ENCODE results near the gene FLRT1. TPM values are rescaled to one million over a fixed set of nuclear protein-coding genes. Genes with fewer than 3 reads are reported as not detected.
"Not testable (repeated sequence)": the region's sequence is repeated elsewhere in the genome, so short reads cannot be mapped to it uniquely, and the experiment has no call there.

FLRT1 gene
- total and polyA plus RNA-seq, 2 experiments from 2014 or later, result 0.76 to 1.1 TPM

DNA sequence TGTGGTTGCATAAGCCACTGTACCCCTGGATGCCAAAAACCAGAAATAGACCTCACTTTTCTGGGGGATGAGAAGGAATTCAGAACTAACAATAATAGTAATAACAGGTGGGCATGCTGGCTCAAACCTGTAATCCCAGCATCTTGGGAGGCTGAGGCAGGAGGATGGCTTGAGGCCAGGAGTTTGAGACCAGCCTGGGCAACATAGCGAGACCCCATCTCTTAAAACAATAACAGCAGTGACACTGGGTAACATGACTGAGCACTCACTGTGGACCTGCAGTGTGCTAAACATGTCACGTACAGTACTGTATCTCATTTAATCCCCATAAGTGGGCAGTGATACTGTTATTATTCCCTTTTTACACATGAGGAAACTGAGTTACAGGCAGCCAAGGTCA is 10.0 kb downstream of the FLRT1 start:
- Histone ChIP-seq H3K9me2 (ENCODE audit: insufficient read depth) (no peaks in the 10 kb centered on the region), H3K4me3 (no peak overlapping the region), H3K79me2 (replicated peaks; ENCODE audit: insufficient read depth) (no peaks in the 10 kb centered on the region), H3K27ac (ENCODE audit: low read depth) (no peak overlapping the region), H3K36me3 (ENCODE audit: insufficient read depth) (no peaks in the 10 kb centered on the region), H3K4me2 (no peak overlapping the region), H3F3A (replicated peaks; ENCODE audit: low read depth) (no peaks in the 10 kb centered on the region), H2AFZ (no peak overlapping the region), H3K4me1 (ENCODE audit: insufficient read depth) (peaks cover 5% of the 10 kb centered on the region; the same call in 1 of the 2 replicates), H4K20me1 (replicated peaks; ENCODE audit: insufficient read depth) (peaks cover 8% of the 10 kb centered on the region; the same call in 1 of the 2 replicates), H3K27me3 (ENCODE audit: insufficient read depth) (peaks cover 95% of the 10 kb centered on the region)
- peaks cover 48% of the 10 kb centered on the region for H3K27me3 Mint-ChIP-seq (ENCODE audit: insufficient read depth, low read depth, poor library complexity)
- H3K4me1 Mint-ChIP-seq, result peaks cover 9% of the 10 kb centered on the region
- no peak overlapping the region for H3K27ac Mint-ChIP-seq
- TF ChIP-seq, protein P1, sequence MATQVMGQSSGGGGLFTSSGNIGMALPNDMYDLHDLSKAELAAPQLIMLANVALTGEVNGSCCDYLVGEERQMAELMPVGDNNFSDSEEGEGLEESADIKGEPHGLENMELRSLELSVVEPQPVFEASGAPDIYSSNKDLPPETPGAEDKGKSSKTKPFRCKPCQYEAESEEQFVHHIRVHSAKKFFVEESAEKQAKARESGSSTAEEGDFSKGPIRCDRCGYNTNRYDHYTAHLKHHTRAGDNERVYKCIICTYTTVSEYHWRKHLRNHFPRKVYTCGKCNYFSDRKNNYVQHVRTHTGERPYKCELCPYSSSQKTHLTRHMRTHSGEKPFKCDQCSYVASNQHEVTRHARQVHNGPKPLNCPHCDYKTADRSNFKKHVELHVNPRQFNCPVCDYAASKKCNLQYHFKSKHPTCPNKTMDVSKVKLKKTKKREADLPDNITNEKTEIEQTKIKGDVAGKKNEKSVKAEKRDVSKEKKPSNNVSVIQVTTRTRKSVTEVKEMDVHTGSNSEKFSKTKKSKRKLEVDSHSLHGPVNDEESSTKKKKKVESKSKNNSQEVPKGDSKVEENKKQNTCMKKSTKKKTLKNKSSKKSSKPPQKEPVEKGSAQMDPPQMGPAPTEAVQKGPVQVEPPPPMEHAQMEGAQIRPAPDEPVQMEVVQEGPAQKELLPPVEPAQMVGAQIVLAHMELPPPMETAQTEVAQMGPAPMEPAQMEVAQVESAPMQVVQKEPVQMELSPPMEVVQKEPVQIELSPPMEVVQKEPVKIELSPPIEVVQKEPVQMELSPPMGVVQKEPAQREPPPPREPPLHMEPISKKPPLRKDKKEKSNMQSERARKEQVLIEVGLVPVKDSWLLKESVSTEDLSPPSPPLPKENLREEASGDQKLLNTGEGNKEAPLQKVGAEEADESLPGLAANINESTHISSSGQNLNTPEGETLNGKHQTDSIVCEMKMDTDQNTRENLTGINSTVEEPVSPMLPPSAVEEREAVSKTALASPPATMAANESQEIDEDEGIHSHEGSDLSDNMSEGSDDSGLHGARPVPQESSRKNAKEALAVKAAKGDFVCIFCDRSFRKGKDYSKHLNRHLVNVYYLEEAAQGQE (IDR thresholded peaks at IDR 0.05; ENCODE audit: unreplicated experiment), result no peak
- TF ChIP-seq ZNF114 (CRISPR knock-in tag; IDR thresholded peaks at IDR 0.05) (no peak), JUNB (IDR thresholded peaks at IDR 0.05; ENCODE audit: unreplicated experiment) (no peak), EZH2phosphoT487 (IDR thresholded peaks at IDR 0.05; ENCODE audit: unreplicated experiment) (no peak), ZNF331 (CRISPR knock-in tag; IDR thresholded peaks at IDR 0.05; ENCODE audit: low read depth) (no peak), POLR2AphosphoS5 (IDR thresholded peaks at IDR 0.05; ENCODE audit: low read depth) (no peak), CREB1 (CRISPR knock-in tag; IDR thresholded peaks at IDR 0.05; ENCODE audit: low read depth) (no peak)
- TF ChIP-seq, protein P2, sequence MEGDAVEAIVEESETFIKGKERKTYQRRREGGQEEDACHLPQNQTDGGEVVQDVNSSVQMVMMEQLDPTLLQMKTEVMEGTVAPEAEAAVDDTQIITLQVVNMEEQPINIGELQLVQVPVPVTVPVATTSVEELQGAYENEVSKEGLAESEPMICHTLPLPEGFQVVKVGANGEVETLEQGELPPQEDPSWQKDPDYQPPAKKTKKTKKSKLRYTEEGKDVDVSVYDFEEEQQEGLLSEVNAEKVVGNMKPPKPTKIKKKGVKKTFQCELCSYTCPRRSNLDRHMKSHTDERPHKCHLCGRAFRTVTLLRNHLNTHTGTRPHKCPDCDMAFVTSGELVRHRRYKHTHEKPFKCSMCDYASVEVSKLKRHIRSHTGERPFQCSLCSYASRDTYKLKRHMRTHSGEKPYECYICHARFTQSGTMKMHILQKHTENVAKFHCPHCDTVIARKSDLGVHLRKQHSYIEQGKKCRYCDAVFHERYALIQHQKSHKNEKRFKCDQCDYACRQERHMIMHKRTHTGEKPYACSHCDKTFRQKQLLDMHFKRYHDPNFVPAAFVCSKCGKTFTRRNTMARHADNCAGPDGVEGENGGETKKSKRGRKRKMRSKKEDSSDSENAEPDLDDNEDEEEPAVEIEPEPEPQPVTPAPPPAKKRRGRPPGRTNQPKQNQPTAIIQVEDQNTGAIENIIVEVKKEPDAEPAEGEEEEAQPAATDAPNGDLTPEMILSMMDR (conservative IDR thresholded peaks at IDR 0.05; ENCODE audit: low read depth in 2 of 2), result no peak
- TF ChIP-seq, protein P3, sequence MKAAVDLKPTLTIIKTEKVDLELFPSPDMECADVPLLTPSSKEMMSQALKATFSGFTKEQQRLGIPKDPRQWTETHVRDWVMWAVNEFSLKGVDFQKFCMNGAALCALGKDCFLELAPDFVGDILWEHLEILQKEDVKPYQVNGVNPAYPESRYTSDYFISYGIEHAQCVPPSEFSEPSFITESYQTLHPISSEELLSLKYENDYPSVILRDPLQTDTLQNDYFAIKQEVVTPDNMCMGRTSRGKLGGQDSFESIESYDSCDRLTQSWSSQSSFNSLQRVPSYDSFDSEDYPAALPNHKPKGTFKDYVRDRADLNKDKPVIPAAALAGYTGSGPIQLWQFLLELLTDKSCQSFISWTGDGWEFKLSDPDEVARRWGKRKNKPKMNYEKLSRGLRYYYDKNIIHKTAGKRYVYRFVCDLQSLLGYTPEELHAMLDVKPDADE (IDR thresholded peaks at IDR 0.05), result no peak
- H3K36me3 Mint-ChIP-seq (ENCODE audit: low read depth), result no peaks in the 10 kb centered on the region
- H3K4me3 Mint-ChIP-seq, result no peak overlapping the region
- DNase-seq (ENCODE audit: low spot score) (no peak), ATAC-seq (no peak)
- no peaks in the 10 kb centered on the region for H3K9me3 Mint-ChIP-seq

DNA sequence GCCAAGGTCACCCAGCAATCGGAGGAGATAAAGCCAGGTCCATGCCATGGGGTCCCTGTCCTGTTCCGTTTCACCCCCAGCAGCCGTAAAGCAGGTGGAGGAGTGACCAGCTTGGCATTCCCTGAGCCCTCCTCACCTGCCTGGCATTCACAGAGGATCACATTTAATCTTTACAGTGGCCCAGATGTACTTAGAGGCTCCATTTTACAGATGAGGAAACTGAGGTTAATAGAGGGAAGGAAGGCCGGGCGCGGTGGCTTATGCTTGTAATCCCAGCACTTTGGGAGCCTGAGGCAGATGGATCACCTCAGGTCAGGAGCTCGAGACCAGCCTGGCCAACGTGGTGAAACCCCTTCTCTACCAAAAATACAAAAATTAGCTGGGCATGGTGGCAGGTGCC is 11.6 kb downstream of the FLRT1 start:
- H4K20me1 ChIP-seq (replicated peaks; ENCODE audit: insufficient read depth); H3F3A ChIP-seq (replicated peaks; ENCODE audit: low read depth); H3K4me3 Mint-ChIP-seq; H3K4me1 Mint-ChIP-seq; H2AFZ ChIP-seq; ATAC-seq; H3K9me3 Mint-ChIP-seq; H3K4me1 ChIP-seq (ENCODE audit: insufficient read depth); H3K4me2 ChIP-seq; H3K4me3 ChIP-seq; H3K27ac Mint-ChIP-seq; H3K36me3 Mint-ChIP-seq (ENCODE audit: low read depth); H3K27ac ChIP-seq (ENCODE audit: low read depth); H3K36me3 ChIP-seq (ENCODE audit: insufficient read depth); DNase-seq (ENCODE audit: low spot score); H3K79me2 ChIP-seq (replicated peaks; ENCODE audit: insufficient read depth); H3K9me2 ChIP-seq (ENCODE audit: insufficient read depth): not testable (repeated sequence)
- peaks cover 49% of the 10 kb centered on the region for H3K27me3 Mint-ChIP-seq (ENCODE audit: insufficient read depth, low read depth, poor library complexity)
- H3K27me3 ChIP-seq (ENCODE audit: insufficient read depth), result peaks cover 93% of the 10 kb centered on the region
